GM18519 (cell line): ENCODE data around the gene GPR27.

ENCODE experiments used
- ATAC-seq: cut with Tn5 transposase; IDR thresholded peaks from one replicate; pipeline ENCODE4 v1.9.1; 2021; ENCODE audit warnings: mild to moderate bottlenecking, moderate library complexity; ENCODE audit not compliant: unreplicated experiment, low FRiP score

The GPR27 gene

GRCh38 chr3:71753701-71754609 lies at the start of gene GPR27:
GPR27 (plus strand) TSS chr3:71753855; CDS start chr3:71754050, 195 bp downstream.
- ATAC-seq, result no peak

DNA sequence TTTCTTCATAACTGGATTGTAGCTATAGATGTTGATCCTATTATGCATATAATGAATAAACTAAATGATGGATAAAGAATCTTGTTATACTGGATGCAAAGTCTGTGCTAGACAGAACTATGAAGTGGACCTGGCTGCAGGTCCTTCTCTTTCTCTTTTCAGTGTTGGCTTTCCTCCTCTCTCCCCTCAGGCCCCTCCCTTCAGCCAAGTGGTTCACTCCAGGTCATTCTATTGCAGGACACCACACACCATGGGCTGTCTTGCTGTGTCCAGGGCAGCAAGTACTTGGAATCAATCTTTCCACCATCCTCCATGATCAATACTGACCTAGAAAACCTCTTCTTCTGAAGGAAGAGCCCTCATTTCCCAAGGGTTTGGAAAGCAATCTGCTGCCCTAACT lies 48.7 kb upstream of the GPR27 start:
- ATAC-seq, result no peak

- no peak for ATAC-seq
Observed at GRCh38 chr3:71705681-71706080, 48.0 kb upstream of the GPR27 start.

DNA sequence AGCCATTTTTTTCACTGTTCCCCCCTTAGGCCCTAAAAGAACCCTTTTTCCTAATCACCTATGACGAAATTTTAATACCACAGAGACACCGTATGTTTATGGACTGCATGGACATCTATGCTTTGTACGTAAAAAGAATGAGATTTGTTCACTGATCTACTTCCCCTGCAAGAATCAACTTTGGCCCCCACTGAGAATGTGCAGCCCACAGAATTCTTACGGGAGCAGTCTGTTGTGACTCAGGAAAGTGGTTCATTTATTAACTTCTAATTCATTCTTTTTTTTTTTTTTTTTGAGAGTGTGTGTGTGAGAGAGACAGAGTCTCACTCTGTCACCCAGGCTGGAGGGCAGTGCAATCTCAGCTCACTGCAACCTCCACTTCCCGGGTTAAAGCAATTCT lies 46.1 kb upstream of the GPR27 start:
- ATAC-seq, result no peak

- no peak for ATAC-seq
Observed at GRCh38 chr3:71708476-71709105, 45.1 kb upstream of the GPR27 start.

DNA sequence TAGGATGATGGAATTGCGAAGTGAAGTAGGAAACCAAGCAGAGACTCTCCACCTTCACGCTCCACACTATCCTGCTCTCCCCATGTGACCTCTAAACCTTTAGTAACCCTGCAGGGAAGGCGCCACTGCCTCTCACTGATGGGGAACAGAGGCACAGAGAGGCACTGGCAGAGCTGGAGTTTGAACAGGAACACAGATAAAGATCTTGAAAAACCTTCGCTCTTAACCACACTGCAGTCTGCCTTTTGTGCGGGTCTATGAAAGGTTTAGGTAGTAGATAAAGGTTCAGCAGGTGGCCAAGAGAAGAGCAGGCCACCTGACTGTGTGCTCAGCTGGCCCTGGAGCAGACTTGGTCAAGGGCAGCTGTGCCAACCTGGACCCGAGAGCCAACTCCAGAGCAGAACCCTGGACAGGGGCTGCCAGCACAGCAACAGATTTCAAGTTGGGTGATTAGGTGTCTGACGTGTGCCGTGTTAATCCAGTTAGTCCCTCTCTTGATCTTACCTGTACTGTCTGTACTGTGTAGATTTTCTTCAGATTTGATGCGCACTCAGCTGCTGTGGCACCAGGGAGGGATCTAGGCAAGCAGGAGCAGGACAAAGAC lies 43.6 kb upstream of the GPR27 start:
- ATAC-seq, result no peak

- peak; percentile 73 for ATAC-seq
Observed at GRCh38 chr3:71710906-71711494, 42.7 kb upstream of the GPR27 start.

DNA sequence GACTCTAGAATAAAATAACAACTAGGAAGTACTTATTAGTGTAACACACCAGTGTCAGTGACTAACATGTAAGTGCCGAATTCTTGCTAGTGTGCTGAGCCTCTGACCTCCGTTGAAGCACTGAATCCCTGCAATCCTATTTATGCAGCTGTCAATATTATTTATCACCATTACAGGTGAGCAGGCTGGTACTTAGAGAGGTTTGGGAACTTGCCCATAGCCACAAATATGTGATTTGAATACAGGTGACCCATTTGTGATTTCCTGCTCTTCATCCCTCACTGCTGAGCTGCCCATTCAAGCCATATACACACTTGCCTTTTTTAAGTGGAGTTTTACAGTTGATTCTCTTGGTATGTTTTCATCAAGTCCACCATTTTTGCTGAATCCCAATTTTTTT lies 40.6 kb upstream of the GPR27 start:
- ATAC-seq, result no peak

DNA sequence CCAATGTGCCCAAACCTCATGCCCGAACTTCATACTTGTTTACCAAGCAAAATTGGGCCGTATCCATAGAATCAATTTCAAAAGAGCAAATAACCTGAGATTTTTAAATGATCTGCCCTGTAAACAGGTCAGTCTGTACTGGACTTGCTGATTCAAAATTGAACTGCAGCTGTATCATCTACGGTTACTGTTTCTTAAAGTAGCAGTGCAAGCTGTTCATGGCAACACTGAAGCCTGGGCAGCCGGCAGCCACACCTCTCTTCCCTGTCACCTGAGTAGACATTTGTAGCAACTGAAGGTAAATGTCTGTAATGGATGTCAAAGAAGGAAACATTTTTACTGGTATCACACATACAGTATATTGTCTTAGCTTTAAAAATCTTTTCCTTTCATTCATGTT lies 39.1 kb upstream of the GPR27 start:
- ATAC-seq, result no peak

DNA sequence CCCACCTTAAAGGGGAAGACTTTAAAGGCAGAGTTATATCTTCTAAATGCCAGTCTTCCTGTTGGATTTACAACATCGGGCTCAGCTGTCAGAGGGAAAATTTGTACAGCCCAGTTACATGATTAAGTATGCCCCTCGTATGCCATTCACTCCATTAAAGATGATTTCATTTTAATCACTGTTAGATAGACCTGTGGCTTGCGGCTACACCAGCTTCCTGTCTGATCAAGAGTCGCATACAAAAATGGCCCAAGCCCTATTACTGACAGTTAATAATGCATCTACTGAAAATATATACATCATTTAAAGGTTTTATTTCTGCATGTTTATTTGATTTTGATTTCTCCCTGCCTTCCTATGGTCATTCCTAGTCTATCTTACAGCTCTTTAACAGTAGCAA lies 35.6 kb upstream of the GPR27 start:
- ATAC-seq, result no peak

GRCh38 chr3:71721002-71721401 lies 32.7 kb upstream of the GPR27 start:
- ATAC-seq, result no peak

DNA sequence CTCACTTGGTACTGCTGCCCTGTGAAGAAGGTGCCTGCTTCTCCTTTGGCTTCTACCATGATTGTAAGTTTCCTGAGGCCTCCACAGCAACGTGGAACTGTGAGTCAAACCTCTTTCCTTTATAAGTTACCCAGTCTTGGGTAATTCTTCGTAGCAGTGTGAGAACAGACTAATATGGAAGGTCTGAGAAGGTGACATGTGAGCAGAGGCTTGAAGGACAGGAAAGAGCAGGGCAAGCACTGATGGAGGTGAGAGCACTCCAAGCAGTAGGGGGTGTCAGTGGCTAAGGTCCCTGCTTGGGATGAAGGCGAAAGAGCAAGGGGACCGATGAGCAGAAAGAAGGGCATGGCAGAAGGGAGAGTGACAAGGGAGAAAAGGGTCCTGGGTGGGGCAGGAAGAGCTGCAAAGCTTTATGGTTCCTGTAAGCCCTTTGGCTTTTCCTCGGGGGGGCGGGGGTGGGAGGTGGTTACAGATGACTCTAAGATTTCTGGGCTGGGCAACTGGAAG lies 32.0 kb upstream of the GPR27 start:
- ATAC-seq, result no peak

DNA sequence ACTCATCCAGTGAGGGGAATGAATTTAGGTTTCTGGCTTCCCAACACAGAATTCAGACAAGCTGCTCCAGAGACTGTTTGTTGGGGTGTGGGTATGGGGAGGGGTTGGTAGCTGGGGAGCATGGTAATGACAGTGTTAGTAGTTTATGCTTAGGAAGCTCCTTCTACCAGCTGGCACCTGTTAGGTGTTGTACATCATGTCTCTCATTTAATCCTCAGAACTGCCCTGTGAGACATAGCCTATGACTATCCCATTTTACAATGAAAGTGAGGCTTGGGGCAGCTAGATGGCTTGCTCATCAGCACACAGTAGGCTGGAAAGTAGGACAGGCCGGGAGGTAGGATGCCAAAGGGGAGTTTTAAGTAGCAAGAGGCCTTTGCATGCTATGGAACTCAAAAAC lies 31.0 kb upstream of the GPR27 start:
- ATAC-seq, result no peak

DNA sequence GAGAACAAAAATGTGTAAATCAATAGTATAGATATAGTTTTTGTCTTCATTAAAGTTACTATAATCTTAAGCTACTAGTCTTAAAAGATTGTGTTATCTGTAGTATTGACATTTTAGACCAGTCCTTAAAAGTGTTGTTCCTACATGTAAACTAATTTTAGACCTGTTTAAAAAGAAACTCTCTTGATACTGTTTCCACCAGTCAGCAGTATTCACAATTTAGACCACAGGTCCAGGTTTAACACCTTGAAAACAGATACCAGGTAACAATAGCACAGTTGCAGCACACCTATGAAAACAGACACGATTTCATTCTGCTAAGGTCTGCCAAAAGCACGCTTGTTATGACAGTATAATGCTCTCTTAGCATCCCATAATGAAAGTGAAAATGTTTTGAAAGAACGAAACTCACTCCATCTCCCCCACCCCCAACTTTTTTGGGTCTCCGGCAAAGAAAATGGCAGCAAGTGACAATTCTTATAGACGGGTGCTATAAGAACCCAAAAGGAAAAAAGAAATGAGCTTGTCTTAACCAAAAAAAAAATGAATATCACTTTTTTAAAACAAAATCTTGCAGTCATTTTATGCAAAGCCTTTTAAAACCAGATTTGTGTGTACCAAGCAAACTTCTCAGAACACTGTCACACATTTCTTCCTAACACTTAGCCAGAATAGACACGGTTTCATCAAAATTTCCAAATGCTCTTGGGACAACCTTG lies 30.0 kb upstream of the GPR27 start:
- ATAC-seq, result peak; percentile 61

GRCh38 chr3:71724171-71724453 lies 29.5 kb upstream of the GPR27 start:
- ATAC-seq, result no peak

- no peak for ATAC-seq
Observed at GRCh38 chr3:71724584-71725270, 28.9 kb upstream of the GPR27 start.

DNA sequence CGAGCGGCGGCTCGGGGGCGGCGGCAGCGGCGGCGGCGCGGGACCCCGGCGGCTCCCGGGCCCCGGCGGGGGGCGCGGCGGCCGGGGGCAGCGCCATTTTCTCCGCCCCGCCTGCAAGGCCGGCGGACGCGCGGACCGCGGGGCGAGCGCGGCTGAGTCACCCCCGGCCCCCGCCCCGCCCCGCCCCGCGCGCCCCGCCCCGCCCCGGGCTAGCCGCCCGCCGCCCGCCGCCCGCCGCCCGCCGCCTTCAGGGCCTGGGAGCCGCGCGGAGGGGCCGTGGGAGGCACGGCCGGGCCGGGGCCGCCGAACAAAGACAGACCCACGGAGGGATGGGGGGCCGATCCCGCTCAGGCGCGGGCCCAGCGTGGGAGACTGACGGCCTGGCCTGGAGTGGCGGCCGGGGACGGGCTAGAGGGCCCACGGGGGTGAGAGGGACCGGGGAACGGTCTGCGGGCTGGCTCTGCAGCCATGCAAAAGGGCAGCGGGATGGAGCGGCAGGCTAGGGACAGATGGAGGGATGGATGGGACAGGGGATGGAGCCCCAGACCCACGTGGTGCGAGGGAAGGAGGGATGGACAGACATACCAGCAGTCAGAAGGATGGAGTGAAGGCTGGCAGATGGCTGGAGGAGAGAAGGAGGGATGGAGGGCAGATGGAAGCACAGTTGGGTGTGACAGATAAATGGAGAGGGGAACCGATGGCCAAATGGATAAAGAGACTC lies 28.2 kb upstream of the GPR27 start, which contains the start of gene EIF4E3:
EIF4E3 (minus strand) TSS at position 132 of the 721 bp plus-strand sequence; CDS start at position 97, 35 bp downstream.
- ATAC-seq, result no peak

- ATAC-seq, result no peak
Observed at GRCh38 chr3:71726146-71726545, 27.5 kb upstream of the GPR27 start.

GRCh38 chr3:71728632-71729342 lies 24.9 kb upstream of the GPR27 start:
- ATAC-seq, result no peak
